ENCODE results near the gene VILL.
"Not testable (repeated sequence)": the region's sequence is repeated elsewhere in the genome, so short reads cannot be mapped to it uniquely, and the experiment has no call there.

VILL gene

GRCh38 chr3:37986479-37987314 is 3.9 kb upstream of the VILL start:
- DNase-seq (ENCODE audit: low read depth): no peak

- no peak for DNase-seq (ENCODE audit: low read depth)
Measured at GRCh38 chr3:37987315-37987697, 3.3 kb upstream of the VILL start.

DNA sequence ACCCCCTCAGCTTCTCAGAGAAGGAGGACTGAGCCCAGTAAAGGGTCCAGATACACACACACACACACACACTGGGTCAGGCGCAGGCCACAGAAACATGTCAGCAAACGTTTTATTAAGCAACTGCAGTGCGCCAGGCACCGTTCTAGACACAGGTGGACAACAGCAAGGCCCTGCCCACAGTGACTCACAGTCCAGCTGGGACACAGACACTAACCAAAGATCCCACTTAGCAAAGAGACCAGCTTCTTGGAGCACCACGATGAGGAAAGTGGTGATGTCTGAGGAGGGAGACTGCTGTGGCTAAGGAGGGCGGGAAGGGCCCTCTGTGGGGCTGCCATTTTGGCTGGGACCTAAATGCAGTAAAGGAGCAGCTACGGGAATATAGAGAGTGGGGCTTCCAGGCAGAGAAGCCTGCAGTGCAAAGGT is 2.8 kb upstream of the VILL start:
- no peak for DNase-seq (ENCODE audit: low read depth)

GRCh38 chr3:37988376-37988775 is 2.2 kb upstream of the VILL start:
- not testable (repeated sequence) for DNase-seq (ENCODE audit: low read depth)

GRCh38 chr3:37988931-37989525 is 1.6 kb upstream of the VILL start:
- DNase-seq (ENCODE audit: low read depth): no peak

GRCh38 chr3:37989821-37990480 is 635 bp upstream of the VILL start:
- no peak for DNase-seq (ENCODE audit: low read depth)

DNA sequence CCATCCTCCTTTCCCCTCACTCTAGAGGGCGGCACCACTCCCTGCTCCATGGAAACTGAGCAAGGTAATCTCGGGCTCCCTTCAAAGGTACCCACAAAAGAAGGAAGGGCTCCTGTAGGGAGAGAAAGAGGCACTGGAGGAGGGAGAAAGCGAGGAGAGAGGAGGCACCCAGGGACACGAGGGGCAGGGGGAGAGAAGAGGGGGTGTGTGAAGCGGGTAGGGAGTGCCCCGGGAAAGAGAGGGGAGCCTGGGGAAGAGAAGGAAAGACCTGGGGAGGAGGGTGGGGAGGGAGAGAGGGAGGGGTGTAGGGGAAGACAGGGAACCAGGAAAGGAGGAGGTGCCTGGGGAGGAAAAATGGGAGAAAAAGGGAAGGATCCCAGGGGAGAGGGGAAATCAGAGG is 523 bp downstream of the VILL start:
- DNase-seq (ENCODE audit: low read depth): no peak

DNA sequence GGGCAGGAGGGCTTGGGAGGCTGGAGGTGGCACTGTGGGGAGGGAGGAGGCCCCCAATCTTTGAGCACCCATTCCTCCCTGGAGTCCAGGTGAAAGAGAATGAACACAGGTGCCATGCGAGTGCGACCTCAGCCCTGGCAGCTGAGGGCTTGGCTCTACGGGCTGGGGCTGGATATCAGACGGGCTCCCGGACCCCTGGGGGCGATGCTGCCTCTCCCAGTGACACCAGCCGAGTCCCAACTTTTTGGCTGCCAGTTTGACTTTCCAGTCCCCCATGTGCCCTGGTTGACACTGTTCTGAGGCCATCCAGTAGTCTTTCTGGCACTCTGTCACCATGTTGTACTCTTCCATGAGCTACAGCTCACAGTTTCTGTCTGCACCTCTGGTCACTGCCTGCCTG is 1.2 kb downstream of the VILL start:
- no peak for DNase-seq (ENCODE audit: low read depth)

GRCh38 chr3:37992271-37993066 is 1.9 kb downstream of the VILL start:
- DNase-seq (ENCODE audit: low read depth): no peak

- DNase-seq (ENCODE audit: low read depth): no peak
Measured at GRCh38 chr3:37993067-37993455, 2.5 kb downstream of the VILL start.

DNA sequence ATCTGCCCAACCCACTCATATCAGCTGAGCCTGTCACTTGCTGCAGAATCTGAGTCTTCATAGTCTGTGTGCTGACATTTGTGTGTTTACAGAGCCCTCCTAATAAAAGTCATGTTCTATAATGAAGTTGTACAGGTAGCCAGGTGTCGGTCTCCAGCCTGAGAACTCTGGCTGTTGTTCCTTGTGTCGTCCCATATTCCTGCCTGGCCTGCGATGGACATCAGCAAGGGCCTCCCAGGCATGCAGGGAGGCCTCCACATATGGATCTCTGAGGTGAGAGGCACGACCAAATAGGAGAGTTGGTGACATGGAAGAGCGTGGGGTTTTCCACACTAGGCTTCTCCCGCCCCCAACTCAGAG is 2.9 kb downstream of the VILL start:
- no peak for DNase-seq (ENCODE audit: low read depth)

DNA sequence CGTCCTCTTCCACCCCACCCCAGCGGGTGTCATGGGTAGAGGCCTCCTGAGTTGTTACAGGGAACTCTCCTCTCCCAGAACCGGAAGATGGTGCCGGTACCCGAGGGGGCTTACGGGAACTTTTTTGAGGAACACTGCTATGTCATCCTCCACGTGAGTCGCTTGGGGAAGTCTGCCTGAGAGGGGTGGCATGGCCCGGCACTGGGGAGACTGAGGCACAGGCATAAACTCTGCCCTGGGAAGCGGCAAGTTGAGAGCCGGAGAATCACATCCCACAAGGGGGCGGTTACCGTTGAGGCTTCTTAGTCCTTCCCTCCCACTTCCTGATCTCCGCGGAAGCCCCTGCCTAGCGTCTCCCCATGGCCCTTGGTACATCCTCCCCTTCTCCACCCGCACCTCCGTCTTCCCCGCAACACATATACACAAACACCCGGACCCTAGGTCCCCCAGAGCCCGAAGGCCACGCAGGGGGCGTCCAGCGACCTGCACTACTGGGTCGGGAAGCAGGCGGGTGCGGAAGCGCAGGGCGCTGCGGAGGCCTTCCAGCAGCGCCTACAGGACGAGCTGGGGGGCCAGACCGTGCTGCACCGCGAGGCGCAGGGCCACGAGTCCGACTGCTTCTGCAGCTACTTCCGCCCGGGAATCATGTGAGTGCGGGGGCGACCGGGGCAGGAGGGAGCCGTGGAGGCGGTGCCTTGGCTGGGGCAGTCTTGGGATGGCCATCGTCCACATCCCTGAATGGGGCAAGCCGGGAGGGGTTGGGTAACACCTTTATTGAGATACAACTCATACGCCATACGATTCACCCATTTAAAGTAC is 3.4 kb downstream of the VILL start:
- no peak for DNase-seq (ENCODE audit: low read depth)

- no peak for DNase-seq (ENCODE audit: low read depth)
Measured at GRCh38 chr3:37994639-37994972, 4.0 kb downstream of the VILL start.

- DNase-seq (ENCODE audit: low read depth): no peak
Measured at GRCh38 chr3:37995652-37996641, 5.4 kb downstream of the VILL start.

GRCh38 chr3:37996785-37997301 is 6.3 kb downstream of the VILL start:
- no peak for DNase-seq (ENCODE audit: low read depth)

GRCh38 chr3:37997342-37997741 is 6.8 kb downstream of the VILL start:
- no peak for DNase-seq (ENCODE audit: low read depth)

DNA sequence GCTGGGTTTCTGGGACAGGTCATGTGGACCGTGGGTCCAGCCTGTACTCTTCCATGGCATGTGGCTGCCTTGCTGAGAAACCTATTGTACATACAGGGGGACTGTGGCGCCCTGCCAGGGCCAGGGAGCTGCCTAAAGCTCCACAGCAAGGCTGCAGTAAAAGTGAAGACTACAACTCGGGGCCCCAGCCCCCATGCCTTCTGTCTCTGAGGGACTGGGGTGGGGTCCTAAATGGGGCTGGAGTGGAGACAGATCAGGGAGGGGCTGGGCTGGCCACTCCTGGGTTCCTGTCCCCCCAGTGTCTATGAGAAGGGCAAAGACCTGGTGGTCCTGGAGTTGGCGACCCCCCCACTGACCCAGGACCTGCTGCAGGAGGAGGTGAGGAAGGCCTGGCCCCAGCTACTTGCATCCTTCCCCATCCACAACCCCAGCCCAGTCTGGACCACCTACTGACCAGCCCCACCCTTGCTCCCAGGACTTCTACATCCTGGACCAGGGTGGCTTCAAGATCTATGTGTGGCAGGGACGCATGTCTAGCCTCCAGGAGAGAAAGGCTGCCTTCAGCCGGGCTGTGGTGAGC is 7.3 kb downstream of the VILL start:
- no peak for DNase-seq (ENCODE audit: low read depth)

DNA sequence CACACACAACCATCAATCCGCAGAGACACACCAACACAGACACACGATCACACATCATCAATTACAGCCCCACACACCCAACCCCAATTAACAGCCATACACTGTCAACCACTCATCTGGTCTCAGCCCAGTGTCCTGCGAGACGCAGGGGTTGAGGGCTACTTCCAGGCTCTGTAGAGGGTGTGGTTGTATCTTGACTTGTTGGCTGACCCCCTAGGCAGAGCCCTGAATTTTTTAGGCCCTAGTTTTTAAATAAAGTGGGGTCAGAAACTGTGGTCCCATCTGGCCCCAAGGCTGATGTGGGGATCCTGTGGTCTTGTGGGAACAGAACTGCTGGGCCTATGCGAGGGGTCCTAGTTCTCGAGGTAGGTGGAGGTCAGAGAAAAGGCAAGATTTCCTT is 9.2 kb downstream of the VILL start:
- no peak for DNase-seq (ENCODE audit: low read depth)

GRCh38 chr3:38000242-38000916 is 9.8 kb downstream of the VILL start:
- no peak for DNase-seq (ENCODE audit: low read depth)

All from GM04503 (cell line).